Fibroblast of villous mesenchyme (primary cell): ENCODE results near the gene SNX30. TPM values are rescaled to one million over a fixed set of nuclear protein-coding genes. Genes with fewer than 3 reads are reported as not detected.

Source experiments
- DNase-seq: peaks from one replicate; pipeline ENCODE4 v3.0.0-alpha.2; 2010; ENCODE audit warnings: low read depth
- H3K4me3 ChIP-seq: 2 replicates; pipeline ENCODE4 v1.5.1; 2011; ENCODE audit warnings: low read depth, mild to moderate bottlenecking, low read length
- total RNA-seq: library from RNA; depleted of rRNA; stranded (reverse); fragments of >200 nt; gene quantifications from 2 replicates; pipeline ENCODE4 v1.2.3, GENCODE V29; 2012
- TF ChIP-seq, protein P1 (sequence below): IDR thresholded peaks from 2 replicates; pipeline ENCODE4 v1.5.1; 2012; ENCODE audit warnings: low read depth, mild to moderate bottlenecking, low read length; ENCODE audit not compliant: insufficient read depth

SNX30 gene
- total RNA-seq, 1 donor = 27.6 TPM

DNA sequence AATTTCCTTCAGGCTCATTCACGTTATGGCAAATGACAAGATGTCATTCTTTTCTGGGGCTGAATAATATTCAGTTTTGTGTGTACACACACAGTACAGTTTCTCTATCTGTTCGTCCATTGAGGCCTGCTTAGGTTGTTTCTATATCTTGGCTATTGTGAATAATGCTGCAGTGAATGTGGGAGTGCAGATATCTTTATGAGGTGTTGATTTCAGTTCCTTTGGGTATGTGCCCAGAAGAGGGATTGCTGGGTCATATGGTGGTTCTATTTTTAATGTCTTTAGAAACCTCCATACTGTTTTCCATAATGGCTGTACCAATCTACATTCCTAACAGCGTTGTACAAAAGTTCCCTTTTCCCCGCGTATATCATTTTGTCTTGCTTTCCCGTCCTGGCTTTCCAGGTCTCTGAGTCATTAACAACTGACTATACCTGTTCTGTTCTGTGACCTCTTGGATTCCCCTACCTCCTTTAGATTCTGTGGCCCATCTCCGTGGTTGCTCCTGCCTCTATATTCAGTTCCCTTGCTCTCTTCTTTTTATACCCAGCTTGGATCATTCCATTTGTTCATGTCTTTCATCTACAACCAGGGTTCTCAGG lies 6.8 kb downstream of the SNX30 start:
- peak; percentile 91 for DNase-seq
- no peak overlapping the region for H3K4me3 ChIP-seq
- TF ChIP-seq, protein P1, sequence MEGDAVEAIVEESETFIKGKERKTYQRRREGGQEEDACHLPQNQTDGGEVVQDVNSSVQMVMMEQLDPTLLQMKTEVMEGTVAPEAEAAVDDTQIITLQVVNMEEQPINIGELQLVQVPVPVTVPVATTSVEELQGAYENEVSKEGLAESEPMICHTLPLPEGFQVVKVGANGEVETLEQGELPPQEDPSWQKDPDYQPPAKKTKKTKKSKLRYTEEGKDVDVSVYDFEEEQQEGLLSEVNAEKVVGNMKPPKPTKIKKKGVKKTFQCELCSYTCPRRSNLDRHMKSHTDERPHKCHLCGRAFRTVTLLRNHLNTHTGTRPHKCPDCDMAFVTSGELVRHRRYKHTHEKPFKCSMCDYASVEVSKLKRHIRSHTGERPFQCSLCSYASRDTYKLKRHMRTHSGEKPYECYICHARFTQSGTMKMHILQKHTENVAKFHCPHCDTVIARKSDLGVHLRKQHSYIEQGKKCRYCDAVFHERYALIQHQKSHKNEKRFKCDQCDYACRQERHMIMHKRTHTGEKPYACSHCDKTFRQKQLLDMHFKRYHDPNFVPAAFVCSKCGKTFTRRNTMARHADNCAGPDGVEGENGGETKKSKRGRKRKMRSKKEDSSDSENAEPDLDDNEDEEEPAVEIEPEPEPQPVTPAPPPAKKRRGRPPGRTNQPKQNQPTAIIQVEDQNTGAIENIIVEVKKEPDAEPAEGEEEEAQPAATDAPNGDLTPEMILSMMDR = no peak

DNA sequence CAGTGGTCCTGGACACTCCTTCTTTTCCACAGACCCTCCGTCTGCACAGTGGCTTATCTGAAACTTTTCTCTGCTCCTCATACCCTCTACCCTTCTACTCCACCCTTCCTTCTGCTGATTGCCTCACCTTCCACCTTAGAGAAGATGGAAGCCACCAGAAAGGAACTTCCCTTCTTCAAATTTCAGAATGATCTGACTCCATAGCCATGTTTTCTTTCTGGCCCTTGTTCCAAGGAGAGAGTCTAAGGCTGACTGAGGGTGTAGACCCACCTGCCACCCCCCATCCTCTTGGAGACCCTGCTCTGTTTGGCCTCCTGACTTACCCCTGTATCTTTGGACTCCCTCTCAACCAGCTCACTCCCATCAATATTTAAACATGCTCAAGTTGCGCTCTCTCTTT lies 7.4 kb downstream of the SNX30 start:
- TF ChIP-seq, protein P1 = no peak
- H3K4me3 ChIP-seq = no peak overlapping the region

DNA sequence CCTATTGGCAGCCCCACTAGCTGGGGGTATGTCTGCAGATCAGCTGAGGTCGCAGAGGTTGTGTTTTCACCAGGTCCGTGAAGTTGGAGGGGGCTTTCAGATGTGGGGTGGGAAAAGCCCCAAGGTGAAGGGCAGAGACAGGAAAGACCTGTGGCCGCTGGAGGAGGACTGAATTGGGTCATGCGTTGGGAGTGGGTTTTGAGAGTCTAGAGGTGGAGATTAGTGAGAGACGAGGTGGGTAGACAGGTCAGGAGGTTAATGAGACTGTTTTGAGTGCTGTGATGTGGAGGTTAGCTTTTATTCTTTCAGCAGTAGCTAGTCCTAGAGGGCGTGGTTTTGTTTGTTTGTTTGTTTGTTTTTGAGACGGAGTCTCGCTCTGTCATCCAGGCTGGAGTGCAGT lies 10.3 kb downstream of the SNX30 start:
- DNase-seq = no peak
- TF ChIP-seq, protein P1 = no peak
- H3K4me3 ChIP-seq = no peak overlapping the region

More for the DNA sequence above, 7.4 kb downstream of the SNX30 start:
- no peak for DNase-seq

DNA sequence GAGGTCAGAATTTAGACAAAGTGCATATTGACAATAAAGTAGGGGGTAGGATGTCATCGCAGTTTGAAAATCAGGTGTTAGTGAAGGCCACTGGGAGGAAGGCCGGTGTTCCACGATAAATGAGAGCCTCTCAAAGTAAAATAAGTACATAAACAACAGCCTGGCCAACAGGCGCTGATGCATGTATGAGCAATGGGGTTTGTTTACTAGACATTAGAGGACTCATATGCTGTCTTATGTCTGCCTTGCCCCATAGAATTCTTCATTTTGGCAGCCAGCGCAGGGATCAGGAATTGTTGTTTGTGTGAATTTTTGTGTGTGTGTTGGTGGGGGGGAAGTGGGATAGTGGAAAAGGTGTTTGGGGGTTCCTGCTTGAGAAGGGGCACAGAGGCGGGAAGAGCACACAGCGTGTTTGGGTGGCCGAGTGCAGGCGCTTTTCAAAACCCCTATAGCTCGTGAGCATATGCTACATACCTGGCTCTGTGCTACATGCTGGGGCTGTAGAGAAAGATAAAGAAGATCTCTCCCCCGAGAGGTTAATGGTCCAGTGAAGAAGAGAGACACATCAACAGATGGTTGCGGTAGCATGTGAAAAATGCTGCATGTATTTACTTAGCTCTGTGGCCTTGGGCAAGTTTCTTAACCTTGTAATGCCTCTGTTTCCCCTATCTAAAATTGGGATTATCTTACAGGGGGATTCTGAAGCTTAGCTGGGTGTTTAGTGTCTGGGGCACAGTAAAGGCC lies 11.5 kb downstream of the SNX30 start:
- TF ChIP-seq, protein P1 = no peak
- peak; percentile 72 for DNase-seq
- H3K4me3 ChIP-seq = no peak overlapping the region

DNA sequence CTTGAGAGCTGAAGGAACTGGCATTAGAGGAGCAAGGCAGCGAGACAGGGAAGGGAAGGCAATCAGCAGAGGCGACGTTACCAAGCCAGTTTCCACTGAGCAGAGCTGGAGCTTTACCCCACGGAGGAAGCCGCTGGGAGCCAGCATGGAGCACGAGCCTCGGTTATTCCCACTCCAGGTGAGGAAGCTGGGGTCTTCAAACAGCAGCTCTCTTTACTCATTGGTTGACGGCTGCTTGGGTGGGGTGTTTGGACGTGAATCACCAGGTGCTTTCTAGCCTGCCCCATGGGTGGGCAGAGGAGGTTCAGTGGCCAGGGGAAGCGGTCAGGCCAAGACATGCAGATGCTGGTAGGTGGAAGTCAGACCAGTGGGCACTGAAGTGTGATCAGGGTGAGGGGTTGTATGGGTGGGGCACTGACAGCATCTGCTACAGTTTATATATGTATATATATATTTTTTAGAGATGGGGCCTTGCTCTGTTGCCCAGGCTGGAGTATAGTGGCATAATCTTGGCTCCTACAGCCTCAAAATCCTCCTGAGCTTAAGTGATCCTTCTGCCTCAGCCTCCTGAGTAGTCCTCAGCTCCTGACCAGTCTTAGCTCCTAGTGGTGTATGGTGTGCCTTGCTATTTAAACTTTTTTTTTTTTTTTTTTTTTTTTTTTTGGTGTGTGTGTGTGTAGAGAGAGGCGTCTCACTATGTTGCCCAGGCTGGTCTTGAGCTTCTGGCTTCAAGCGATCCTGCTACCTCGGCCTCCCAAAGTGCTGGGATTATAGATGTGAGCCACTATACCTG lies 12.4 kb downstream of the SNX30 start:
- DNase-seq = no peak
- H3K4me3 ChIP-seq = no peak overlapping the region
- TF ChIP-seq, protein P1 = no peak

DNA sequence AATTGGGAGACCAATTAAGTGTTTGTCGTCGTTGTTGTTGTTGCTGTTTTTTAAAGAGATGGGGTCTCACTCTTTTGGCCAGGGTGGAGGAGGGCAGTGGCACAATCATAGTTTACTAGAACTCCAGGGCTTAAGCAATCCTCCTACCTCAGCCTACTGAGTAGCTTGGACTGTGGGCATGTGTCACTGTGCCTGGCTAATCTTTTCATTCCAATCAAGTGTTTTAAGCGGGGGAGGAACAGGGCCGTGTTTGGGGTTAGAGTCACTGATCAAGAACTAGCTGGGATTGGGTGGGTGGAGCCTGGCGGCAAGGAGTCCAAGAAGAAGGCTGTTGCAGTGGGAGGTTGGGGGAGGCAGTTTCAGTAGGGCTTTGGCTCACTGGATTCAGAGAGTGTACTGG lies 13.8 kb downstream of the SNX30 start:
- TF ChIP-seq, protein P1 = no peak

More for the DNA sequence above, 13.8 kb downstream of the SNX30 start:
- DNase-seq = peak; percentile 62
- no peak overlapping the region for H3K4me3 ChIP-seq
